Measurements from ENCODE around the gene NR1H4. TPM values are rescaled to one million over a fixed set of nuclear protein-coding genes. Genes with fewer than 3 reads are reported as not detected.

The NR1H4 gene
- total RNA-seq, 2 experiments from 2014 or later = not detected

- POLR2A ChIA-PET = no interaction called here
- no peak for ATAC-seq
- H3K9me3 Mint-ChIP-seq (ENCODE audit: insufficient read depth) = no peaks in the 10 kb centered on the region
Measured at GRCh38 chr12:100474617-100475016, 951 bp downstream of the NR1H4 start.

GRCh38 chr12:100476013-100476751, 2.5 kb downstream of the NR1H4 start:
- Mint-ChIP-seq H3K27ac (no peak overlapping the region), H3K9me3 (ENCODE audit: insufficient read depth) (no peaks in the 10 kb centered on the region), H3K27me3 (ENCODE audit: low read depth) (no peaks in the 10 kb centered on the region), H3K4me1 (ENCODE audit: low read depth) (no peaks in the 10 kb centered on the region), H3K4me3 (no peak overlapping the region), H3K36me3 (ENCODE audit: low read depth) (no peaks in the 10 kb centered on the region)
- CTCF ChIA-PET = no interaction called here
- ATAC-seq = no peak
- POLR2A ChIA-PET = no interaction called here
- DNase-seq = no peak

More at GRCh38 chr12:100474617-100475016, 951 bp downstream of the NR1H4 start:
- Mint-ChIP-seq H3K27ac (no peak overlapping the region), H3K4me1 (ENCODE audit: low read depth) (no peaks in the 10 kb centered on the region), H3K36me3 (ENCODE audit: low read depth) (no peaks in the 10 kb centered on the region), H3K4me3 (no peak overlapping the region), H3K27me3 (ENCODE audit: low read depth) (peaks cover 2% of the 10 kb centered on the region)
- DNase-seq = no peak
- CTCF ChIA-PET = no interaction called here

GRCh38 chr12:100481021-100481420, 7.4 kb downstream of the NR1H4 start:
- Mint-ChIP-seq H3K27ac (no peak overlapping the region), H3K4me3 (no peak overlapping the region), H3K9me3 (ENCODE audit: insufficient read depth) (no peaks in the 10 kb centered on the region), H3K4me1 (ENCODE audit: low read depth) (no peaks in the 10 kb centered on the region), H3K36me3 (ENCODE audit: low read depth) (no peaks in the 10 kb centered on the region), H3K27me3 (ENCODE audit: low read depth) (no peaks in the 10 kb centered on the region)
- CTCF ChIA-PET = no interaction called here
- ATAC-seq (no peak), DNase-seq (no peak)
- POLR2A ChIA-PET = no interaction called here

- no peak for DNase-seq
- Mint-ChIP-seq H3K27me3 (ENCODE audit: low read depth) (no peaks in the 10 kb centered on the region), H3K4me1 (ENCODE audit: low read depth) (no peaks in the 10 kb centered on the region), H3K9me3 (ENCODE audit: insufficient read depth) (no peaks in the 10 kb centered on the region), H3K4me3 (no peak overlapping the region), H3K27ac (no peak overlapping the region), H3K36me3 (ENCODE audit: low read depth) (no peaks in the 10 kb centered on the region)
- POLR2A ChIA-PET = no interaction called here
- CTCF ChIA-PET = no interaction called here
- no peak for ATAC-seq
Measured at GRCh38 chr12:100484183-100484886, 10.7 kb downstream of the NR1H4 start.

- ATAC-seq (no peak), DNase-seq (no peak)
- no peak overlapping the region for H3K4me3 Mint-ChIP-seq
- no peaks in the 10 kb centered on the region for H3K9me3 Mint-ChIP-seq (ENCODE audit: insufficient read depth)
- ChIA-PET CTCF (no interaction called here), POLR2A (no interaction called here)
- H3K36me3 Mint-ChIP-seq (ENCODE audit: low read depth) = no peaks in the 10 kb centered on the region
- no peaks in the 10 kb centered on the region for H3K27me3 Mint-ChIP-seq (ENCODE audit: low read depth)
- H3K4me1 Mint-ChIP-seq (ENCODE audit: low read depth) = no peaks in the 10 kb centered on the region
- no peak overlapping the region for H3K27ac Mint-ChIP-seq
Measured at GRCh38 chr12:100484891-100485471, 11.3 kb downstream of the NR1H4 start.

- no peak for DNase-seq
- Mint-ChIP-seq H3K9me3 (ENCODE audit: insufficient read depth) (no peaks in the 10 kb centered on the region), H3K36me3 (ENCODE audit: low read depth) (no peaks in the 10 kb centered on the region), H3K4me3 (no peak overlapping the region), H3K4me1 (ENCODE audit: low read depth) (no peaks in the 10 kb centered on the region), H3K27ac (no peak overlapping the region), H3K27me3 (ENCODE audit: low read depth) (no peaks in the 10 kb centered on the region)
- ATAC-seq = no peak
- POLR2A ChIA-PET = no interaction called here
- CTCF ChIA-PET = no interaction called here
Measured at GRCh38 chr12:100485983-100486382, 12.3 kb downstream of the NR1H4 start.

- ChIA-PET CTCF (no interaction called here), POLR2A (no interaction called here)
- H3K27ac Mint-ChIP-seq = no peak overlapping the region
- no peak for ATAC-seq
- no peaks in the 10 kb centered on the region for H3K4me1 Mint-ChIP-seq (ENCODE audit: low read depth)
- no peak overlapping the region for H3K4me3 Mint-ChIP-seq
- H3K27me3 Mint-ChIP-seq (ENCODE audit: low read depth) = no peaks in the 10 kb centered on the region
- no peaks in the 10 kb centered on the region for H3K9me3 Mint-ChIP-seq (ENCODE audit: insufficient read depth)
- no peaks in the 10 kb centered on the region for H3K36me3 Mint-ChIP-seq (ENCODE audit: low read depth)
- DNase-seq = no peak
Measured at GRCh38 chr12:100489251-100489820, 15.7 kb downstream of the NR1H4 start.

- no peak overlapping the region for H3K4me3 Mint-ChIP-seq
- no peak for ATAC-seq
- CTCF ChIA-PET = no interaction called here
Measured at GRCh38 chr12:100490056-100490455, 16.4 kb downstream of the NR1H4 start.

GRCh38 chr12:100491104-100491503, 17.4 kb downstream of the NR1H4 start:
- Mint-ChIP-seq H3K27me3 (ENCODE audit: low read depth) (no peaks in the 10 kb centered on the region), H3K27ac (no peak overlapping the region), H3K4me3 (no peak overlapping the region), H3K9me3 (ENCODE audit: insufficient read depth) (no peaks in the 10 kb centered on the region), H3K36me3 (ENCODE audit: low read depth) (no peaks in the 10 kb centered on the region), H3K4me1 (ENCODE audit: low read depth) (no peaks in the 10 kb centered on the region)
- ChIA-PET POLR2A (interaction anchor here (0.6 kb wide), 1 partner anchor 39 kb away, joined by 3 read pairs; no protein-coding TSS in a partner anchor), CTCF (interaction anchor here (0.7 kb wide), 1 partner anchor 1442 kb away, joined by 3 read pairs; no protein-coding TSS in a partner anchor)
- DNase-seq (no peak), ATAC-seq (no peak)

More at GRCh38 chr12:100490056-100490455, 16.4 kb downstream of the NR1H4 start:
- Mint-ChIP-seq H3K4me1 (ENCODE audit: low read depth) (no peaks in the 10 kb centered on the region), H3K27me3 (ENCODE audit: low read depth) (no peaks in the 10 kb centered on the region), H3K27ac (no peak overlapping the region), H3K36me3 (ENCODE audit: low read depth) (no peaks in the 10 kb centered on the region), H3K9me3 (ENCODE audit: insufficient read depth) (no peaks in the 10 kb centered on the region)
- POLR2A ChIA-PET = no interaction called here
- no peak for DNase-seq

- ATAC-seq = no peak
- no peaks in the 10 kb centered on the region for H3K4me1 Mint-ChIP-seq (ENCODE audit: low read depth)
- POLR2A ChIA-PET = no interaction called here
- CTCF ChIA-PET = no interaction called here
- no peaks in the 10 kb centered on the region for H3K27me3 Mint-ChIP-seq (ENCODE audit: low read depth)
- no peak for DNase-seq
- H3K27ac Mint-ChIP-seq = no peak overlapping the region
- H3K4me3 Mint-ChIP-seq = no peak overlapping the region
- H3K36me3 Mint-ChIP-seq (ENCODE audit: low read depth) = no peaks in the 10 kb centered on the region
- no peaks in the 10 kb centered on the region for H3K9me3 Mint-ChIP-seq (ENCODE audit: insufficient read depth)
Measured at GRCh38 chr12:100493396-100494012, 19.8 kb downstream of the NR1H4 start.

- no peak overlapping the region for H3K4me3 Mint-ChIP-seq
- DNase-seq = no peak
- no peaks in the 10 kb centered on the region for H3K9me3 Mint-ChIP-seq (ENCODE audit: insufficient read depth)
- ChIA-PET POLR2A (no interaction called here), CTCF (no interaction called here)
- H3K27ac Mint-ChIP-seq = no peak overlapping the region
- no peak for ATAC-seq
- no peaks in the 10 kb centered on the region for H3K4me1 Mint-ChIP-seq (ENCODE audit: low read depth)
- no peaks in the 10 kb centered on the region for H3K36me3 Mint-ChIP-seq (ENCODE audit: low read depth)
- no peaks in the 10 kb centered on the region for H3K27me3 Mint-ChIP-seq (ENCODE audit: low read depth)
Measured at GRCh38 chr12:100494026-100494425, 20.4 kb downstream of the NR1H4 start.

GRCh38 chr12:100494538-100494937, 20.9 kb downstream of the NR1H4 start:
- H3K4me1 Mint-ChIP-seq (ENCODE audit: low read depth) = no peaks in the 10 kb centered on the region
- H3K9me3 Mint-ChIP-seq (ENCODE audit: insufficient read depth) = no peaks in the 10 kb centered on the region
- no peaks in the 10 kb centered on the region for H3K36me3 Mint-ChIP-seq (ENCODE audit: low read depth)
- no peak for DNase-seq
- POLR2A ChIA-PET = no interaction called here
- H3K27me3 Mint-ChIP-seq (ENCODE audit: low read depth) = no peaks in the 10 kb centered on the region
- no peak overlapping the region for H3K27ac Mint-ChIP-seq
- ATAC-seq = no peak
- no peak overlapping the region for H3K4me3 Mint-ChIP-seq
- CTCF ChIA-PET = no interaction called here
